WTC11 (cell line): ENCODE measurements around the gene CD82. TPM values are rescaled to one million over a fixed set of nuclear protein-coding genes. Genes with fewer than 3 reads are reported as not detected.

Experiments used
- ATAC-seq: fragments of 200-7000 bp; cut with Tn5 transposase; 2 replicates; pipeline ENCODE4 v1.10.0; 2021; ENCODE audit warnings: mild to moderate bottlenecking, moderate library complexity
- CTCF ChIA-PET: fragments of 300-600 bp; sonication (Branson Sonifier 250); formaldehyde crosslinking; loops from one replicate; lab custom pipeline; 2021; ENCODE audit warnings: antibody characterized with exemption; lab: Charles Lee
- POLR2A ChIA-PET: fragments of 350-600 bp; sonication (Branson Sonifier 250); formaldehyde crosslinking; loops from one replicate; lab custom pipeline; 2021; ENCODE audit warnings: antibody characterized with exemption; lab: Charles Lee
- DNase-seq: peaks from one replicate; pipeline ENCODE4 v3.0.0; 2021; ENCODE audit warnings: low spot score
- H3K27ac Mint-ChIP-seq: 2 replicates; pipeline ENCODE4 v1.8.0; 2021; ENCODE audit warnings: mixed read lengths
- H3K27me3 Mint-ChIP-seq: 2 replicates; pipeline ENCODE4 v1.8.0; 2021; ENCODE audit warnings: low read depth, mild to moderate bottlenecking, moderate library complexity, mixed read lengths
- H3K36me3 Mint-ChIP-seq: 2 replicates; pipeline ENCODE4 v1.8.0; 2021; ENCODE audit warnings: mixed read lengths
- H3K4me1 Mint-ChIP-seq: 2 replicates; pipeline ENCODE4 v1.8.0; 2022; ENCODE audit warnings: mixed read lengths
- H3K4me3 Mint-ChIP-seq: 2 replicates; pipeline ENCODE4 v1.8.0; 2021; ENCODE audit warnings: mild to moderate bottlenecking, moderate library complexity, mixed read lengths
- H3K9me3 Mint-ChIP-seq: 2 replicates; pipeline ENCODE4 v1.8.0; 2021; ENCODE audit warnings: mixed read lengths
- CBFB ChIP-seq: sonication (generic); formaldehyde crosslinking; IDR thresholded peaks from 2 replicates; pipeline ENCODE4 v1.8.1; 2022; ENCODE audit warnings: mild to moderate bottlenecking, low read depth, missing genetic modification reagents
- ESRRA ChIP-seq: sonication (generic); formaldehyde crosslinking; IDR thresholded peaks from 2 replicates; pipeline ENCODE4 v1.8.1; 2022; ENCODE audit warnings: mild to moderate bottlenecking, missing genetic modification reagents, borderline replicate concordance
- FOXJ3 ChIP-seq: sonication (generic); formaldehyde crosslinking; IDR thresholded peaks from 2 replicates; pipeline ENCODE4 v1.9.0; 2021; ENCODE audit warnings: missing genetic modification reagents, mild to moderate bottlenecking, borderline replicate concordance
- GRHL2 ChIP-seq: fragments of 250-450 bp; sonication (Bioruptor Pico); IDR thresholded peaks from 2 replicates; pipeline ENCODE4 v1.8.0; 2022; ENCODE audit warnings: mild to moderate bottlenecking, moderate library complexity; ENCODE audit not compliant: insufficient replicate concordance, severe bottlenecking
- GTF2I ChIP-seq: fragments of 250-450 bp; sonication (Bioruptor Pico); conservative IDR thresholded peaks from 2 replicates; pipeline ENCODE4 v1.4.0; 2021; ENCODE audit warnings: mild to moderate bottlenecking
- JAZF1 ChIP-seq: fragments of 250-450 bp; sonication (Bioruptor Pico); IDR thresholded peaks from 2 replicates; pipeline ENCODE4 v1.9.0; 2021; ENCODE audit warnings: moderate library complexity, mild to moderate bottlenecking, inconsistent platforms
- MLX ChIP-seq: sonication (generic); formaldehyde crosslinking; IDR thresholded peaks from 2 replicates; pipeline ENCODE4 v1.8.1; 2023; ENCODE audit warnings: mild to moderate bottlenecking, missing genetic modification reagents, moderate library complexity
- NFATC4 ChIP-seq: fragments of 250-450 bp; sonication (Bioruptor Pico); IDR thresholded peaks from 2 replicates; pipeline ENCODE4 v1.9.0; 2021; ENCODE audit warnings: mild to moderate bottlenecking
- NR1H2 ChIP-seq: sonication (generic); formaldehyde crosslinking; IDR thresholded peaks from 2 replicates; pipeline ENCODE4 v1.9.0; 2021; ENCODE audit warnings: mild to moderate bottlenecking, moderate library complexity, missing genetic modification reagents
- NR3C1 ChIP-seq: sonication (generic); formaldehyde crosslinking; conservative IDR thresholded peaks from 2 replicates; pipeline ENCODE4 v1.8.1; 2023; ENCODE audit warnings: low read depth, mild to moderate bottlenecking, missing genetic modification reagents
- RORB ChIP-seq: fragments of 250-450 bp; sonication (Bioruptor Pico); IDR thresholded peaks from 2 replicates; pipeline ENCODE4 v1.9.0; 2021; ENCODE audit warnings: mild to moderate bottlenecking
- TEAD4 ChIP-seq: sonication (generic); formaldehyde crosslinking; IDR thresholded peaks from 2 replicates; pipeline ENCODE4 v1.8.0; 2022; ENCODE audit warnings: mild to moderate bottlenecking, missing genetic modification reagents
- ZBTB21 ChIP-seq: sonication (generic); formaldehyde crosslinking; IDR thresholded peaks from 2 replicates; pipeline ENCODE4 v1.8.1; 2023; ENCODE audit warnings: mild to moderate bottlenecking, missing genetic modification reagents, borderline replicate concordance
- ZNF232 ChIP-seq: sonication (generic); formaldehyde crosslinking; IDR thresholded peaks from 2 replicates; pipeline ENCODE4 v1.8.0; 2022; ENCODE audit warnings: mild to moderate bottlenecking, missing genetic modification reagents
- ZNF317 ChIP-seq: sonication (generic); formaldehyde crosslinking; IDR thresholded peaks from 2 replicates; pipeline ENCODE4 v1.8.1; 2023; ENCODE audit warnings: low read depth, mild to moderate bottlenecking, moderate library complexity, missing genetic modification reagents, borderline replicate concordance
- ZNF416 ChIP-seq: fragments of 250-450 bp; sonication (Bioruptor Pico); IDR thresholded peaks from 2 replicates; pipeline ENCODE4 v1.9.0; 2021; ENCODE audit warnings: mild to moderate bottlenecking, inconsistent platforms
- total RNA-seq: library from RNA; stranded (reverse); gene quantifications from 3 replicates; pipeline ENCODE4 v1.2.3, GENCODE V29; 2021
- TF ChIP-seq, protein P1 (sequence below): fragments of 250-450 bp; sonication (Bioruptor Pico); IDR thresholded peaks from 2 replicates; pipeline ENCODE4 v1.9.0; 2021; ENCODE audit warnings: mild to moderate bottlenecking
- TF ChIP-seq, protein P2 (sequence below): sonication (generic); formaldehyde crosslinking; IDR thresholded peaks from 2 replicates; pipeline ENCODE4 v1.8.1; 2022; ENCODE audit warnings: low read depth, mild to moderate bottlenecking, moderate library complexity, missing genetic modification reagents, borderline replicate concordance
- TF ChIP-seq, protein P3 (sequence below): fragments of 250-450 bp; sonication (Bioruptor Pico); IDR thresholded peaks from 2 replicates; pipeline ENCODE4 v1.9.0; 2021; ENCODE audit warnings: mild to moderate bottlenecking, borderline replicate concordance

The CD82 gene
- total RNA-seq, 1 experiment from 2014 or later, result 15.5 TPM

DNA sequence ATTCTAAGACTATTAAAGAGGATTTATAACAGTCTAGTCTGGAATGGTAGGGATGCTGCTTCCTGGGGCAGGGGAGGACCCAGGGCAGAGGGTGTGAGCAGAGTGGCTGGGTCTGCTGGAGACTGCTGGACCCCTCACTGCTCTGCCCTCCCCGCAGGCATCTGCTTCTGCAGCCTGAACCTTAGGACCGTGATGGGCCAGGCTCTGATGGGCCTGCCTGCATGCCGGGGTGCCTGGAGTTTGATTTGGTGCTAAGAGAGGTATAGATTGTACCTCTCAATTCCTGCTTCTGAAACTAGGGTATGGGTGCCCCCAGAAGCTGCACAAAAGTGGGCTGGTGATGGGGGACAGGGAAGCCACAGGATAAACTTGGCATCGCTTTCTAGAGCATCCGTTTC lies 54.9 kb downstream of the CD82 start:
- H3K9me3 Mint-ChIP-seq, result no peaks in the 10 kb centered on the region
- ATAC-seq, result no peak
- POLR2A ChIA-PET, result no interaction called here
- no peaks in the 10 kb centered on the region for H3K36me3 Mint-ChIP-seq
- DNase-seq, result no peak
- H3K4me3 Mint-ChIP-seq, result peak overlapping the region; percentile 65; the same call in 1 of the 2 replicates
- H3K27ac Mint-ChIP-seq, result no peak overlapping the region
- CTCF ChIA-PET, result interaction anchor here (0.6 to 5.4 kb wide), 13 partner anchors 8 to 307 kb away, joined by 3 to 72 read pairs (median 12); partner anchors contain the start of gene TSPAN18
- TF ChIP-seq ESRRA (CRISPR knock-in tag), result no peak
- TF ChIP-seq JAZF1 (CRISPR knock-in tag), result no peak
- no peak for TF ChIP-seq MLX (CRISPR knock-in tag)
- TF ChIP-seq FOXJ3 (CRISPR knock-in tag), result no peak
- no peak for TF ChIP-seq GTF2I (CRISPR knock-in tag)
- TF ChIP-seq NFATC4 (CRISPR knock-in tag), result no peak
- TF ChIP-seq TEAD4 (CRISPR knock-in tag), result no peak
- TF ChIP-seq, protein P1, sequence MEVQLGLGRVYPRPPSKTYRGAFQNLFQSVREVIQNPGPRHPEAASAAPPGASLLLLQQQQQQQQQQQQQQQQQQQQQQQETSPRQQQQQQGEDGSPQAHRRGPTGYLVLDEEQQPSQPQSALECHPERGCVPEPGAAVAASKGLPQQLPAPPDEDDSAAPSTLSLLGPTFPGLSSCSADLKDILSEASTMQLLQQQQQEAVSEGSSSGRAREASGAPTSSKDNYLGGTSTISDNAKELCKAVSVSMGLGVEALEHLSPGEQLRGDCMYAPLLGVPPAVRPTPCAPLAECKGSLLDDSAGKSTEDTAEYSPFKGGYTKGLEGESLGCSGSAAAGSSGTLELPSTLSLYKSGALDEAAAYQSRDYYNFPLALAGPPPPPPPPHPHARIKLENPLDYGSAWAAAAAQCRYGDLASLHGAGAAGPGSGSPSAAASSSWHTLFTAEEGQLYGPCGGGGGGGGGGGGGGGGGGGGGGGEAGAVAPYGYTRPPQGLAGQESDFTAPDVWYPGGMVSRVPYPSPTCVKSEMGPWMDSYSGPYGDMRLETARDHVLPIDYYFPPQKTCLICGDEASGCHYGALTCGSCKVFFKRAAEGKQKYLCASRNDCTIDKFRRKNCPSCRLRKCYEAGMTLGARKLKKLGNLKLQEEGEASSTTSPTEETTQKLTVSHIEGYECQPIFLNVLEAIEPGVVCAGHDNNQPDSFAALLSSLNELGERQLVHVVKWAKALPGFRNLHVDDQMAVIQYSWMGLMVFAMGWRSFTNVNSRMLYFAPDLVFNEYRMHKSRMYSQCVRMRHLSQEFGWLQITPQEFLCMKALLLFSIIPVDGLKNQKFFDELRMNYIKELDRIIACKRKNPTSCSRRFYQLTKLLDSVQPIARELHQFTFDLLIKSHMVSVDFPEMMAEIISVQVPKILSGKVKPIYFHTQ, result no peak
- no peak for TF ChIP-seq GRHL2
- no peak for TF ChIP-seq ZNF317 (CRISPR knock-in tag)
- no peak for TF ChIP-seq NR1H2 (CRISPR knock-in tag)
- TF ChIP-seq, protein P2, sequence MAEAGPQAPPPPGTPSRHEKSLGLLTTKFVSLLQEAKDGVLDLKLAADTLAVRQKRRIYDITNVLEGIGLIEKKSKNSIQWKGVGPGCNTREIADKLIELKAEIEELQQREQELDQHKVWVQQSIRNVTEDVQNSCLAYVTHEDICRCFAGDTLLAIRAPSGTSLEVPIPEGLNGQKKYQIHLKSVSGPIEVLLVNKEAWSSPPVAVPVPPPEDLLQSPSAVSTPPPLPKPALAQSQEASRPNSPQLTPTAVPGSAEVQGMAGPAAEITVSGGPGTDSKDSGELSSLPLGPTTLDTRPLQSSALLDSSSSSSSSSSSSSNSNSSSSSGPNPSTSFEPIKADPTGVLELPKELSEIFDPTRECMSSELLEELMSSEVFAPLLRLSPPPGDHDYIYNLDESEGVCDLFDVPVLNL, result no peak
- no peak for TF ChIP-seq ZNF232 (CRISPR knock-in tag)
- TF ChIP-seq RORB (CRISPR knock-in tag), result no peak
- TF ChIP-seq ZNF416 (CRISPR knock-in tag), result no peak
- TF ChIP-seq CBFB (CRISPR knock-in tag), result no peak
- TF ChIP-seq NR3C1 (CRISPR knock-in tag), result no peak
- TF ChIP-seq, protein P3, sequence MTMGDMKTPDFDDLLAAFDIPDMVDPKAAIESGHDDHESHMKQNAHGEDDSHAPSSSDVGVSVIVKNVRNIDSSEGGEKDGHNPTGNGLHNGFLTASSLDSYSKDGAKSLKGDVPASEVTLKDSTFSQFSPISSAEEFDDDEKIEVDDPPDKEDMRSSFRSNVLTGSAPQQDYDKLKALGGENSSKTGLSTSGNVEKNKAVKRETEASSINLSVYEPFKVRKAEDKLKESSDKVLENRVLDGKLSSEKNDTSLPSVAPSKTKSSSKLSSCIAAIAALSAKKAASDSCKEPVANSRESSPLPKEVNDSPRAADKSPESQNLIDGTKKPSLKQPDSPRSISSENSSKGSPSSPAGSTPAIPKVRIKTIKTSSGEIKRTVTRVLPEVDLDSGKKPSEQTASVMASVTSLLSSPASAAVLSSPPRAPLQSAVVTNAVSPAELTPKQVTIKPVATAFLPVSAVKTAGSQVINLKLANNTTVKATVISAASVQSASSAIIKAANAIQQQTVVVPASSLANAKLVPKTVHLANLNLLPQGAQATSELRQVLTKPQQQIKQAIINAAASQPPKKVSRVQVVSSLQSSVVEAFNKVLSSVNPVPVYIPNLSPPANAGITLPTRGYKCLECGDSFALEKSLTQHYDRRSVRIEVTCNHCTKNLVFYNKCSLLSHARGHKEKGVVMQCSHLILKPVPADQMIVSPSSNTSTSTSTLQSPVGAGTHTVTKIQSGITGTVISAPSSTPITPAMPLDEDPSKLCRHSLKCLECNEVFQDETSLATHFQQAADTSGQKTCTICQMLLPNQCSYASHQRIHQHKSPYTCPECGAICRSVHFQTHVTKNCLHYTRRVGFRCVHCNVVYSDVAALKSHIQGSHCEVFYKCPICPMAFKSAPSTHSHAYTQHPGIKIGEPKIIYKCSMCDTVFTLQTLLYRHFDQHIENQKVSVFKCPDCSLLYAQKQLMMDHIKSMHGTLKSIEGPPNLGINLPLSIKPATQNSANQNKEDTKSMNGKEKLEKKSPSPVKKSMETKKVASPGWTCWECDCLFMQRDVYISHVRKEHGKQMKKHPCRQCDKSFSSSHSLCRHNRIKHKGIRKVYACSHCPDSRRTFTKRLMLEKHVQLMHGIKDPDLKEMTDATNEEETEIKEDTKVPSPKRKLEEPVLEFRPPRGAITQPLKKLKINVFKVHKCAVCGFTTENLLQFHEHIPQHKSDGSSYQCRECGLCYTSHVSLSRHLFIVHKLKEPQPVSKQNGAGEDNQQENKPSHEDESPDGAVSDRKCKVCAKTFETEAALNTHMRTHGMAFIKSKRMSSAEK (CRISPR knock-in tag), result no peak
- no peak for TF ChIP-seq ZBTB21 (CRISPR knock-in tag)
- H3K4me1 Mint-ChIP-seq, result peaks cover 44% of the 10 kb centered on the region
- peaks cover 16% of the 10 kb centered on the region for H3K27me3 Mint-ChIP-seq
